ENCODE results near the gene RERE.
A peak's percentile ranks its signal among the peaks of the same experiment; 100 is the strongest.
"Not testable (repeated sequence)": the region's sequence is repeated elsewhere in the genome, so short reads cannot be mapped to it uniquely, and the experiment has no call there.

Gene RERE

GRCh38 chr1:8389958-8390535 is 427.4 kb downstream of the RERE start:
- no peak for DNase-seq

DNA sequence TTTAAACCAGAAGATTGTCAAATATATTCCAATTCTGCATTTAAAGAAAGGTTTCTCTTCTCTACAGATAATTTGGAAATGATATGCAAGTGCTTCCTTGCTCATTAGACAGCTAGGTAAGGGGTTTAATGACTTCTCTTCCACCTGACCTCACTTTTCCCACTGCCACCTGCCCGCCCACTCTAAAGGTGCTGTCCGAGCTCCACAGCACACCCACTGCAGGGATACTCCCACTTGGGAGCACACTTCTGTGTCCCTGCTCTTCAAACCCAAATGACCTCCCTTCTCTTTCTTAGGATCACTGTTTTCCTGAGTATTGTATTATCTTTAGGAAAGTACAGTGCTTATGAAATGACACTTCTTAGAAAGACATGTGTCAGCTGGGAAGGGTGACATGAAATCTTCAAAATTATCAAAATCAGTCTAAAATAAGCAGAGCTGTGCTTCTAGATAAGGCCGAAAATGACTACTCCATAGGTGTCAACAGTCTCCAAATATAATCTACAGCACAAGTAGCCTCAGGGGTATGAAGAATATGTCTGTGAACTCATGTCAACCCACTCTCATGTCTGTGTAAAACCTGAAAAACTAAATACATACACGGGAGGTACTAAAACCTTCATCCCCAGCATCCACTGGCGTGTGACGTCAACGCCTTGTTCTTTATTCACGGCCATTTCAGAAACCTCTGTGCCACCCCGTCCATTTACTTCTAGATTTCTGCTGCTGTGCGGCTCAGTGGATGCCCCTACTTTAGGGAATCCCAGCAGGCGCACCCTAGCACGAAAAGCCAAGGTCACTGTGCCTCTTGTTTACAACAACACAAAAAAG is 428.5 kb downstream of the RERE start:
- DNase-seq = no peak

GRCh38 chr1:8386247-8386646 is 431.2 kb downstream of the RERE start:
- no peak for DNase-seq

- no peak for DNase-seq
Observed at GRCh38 chr1:8384577-8384976, 432.9 kb downstream of the RERE start.

DNA sequence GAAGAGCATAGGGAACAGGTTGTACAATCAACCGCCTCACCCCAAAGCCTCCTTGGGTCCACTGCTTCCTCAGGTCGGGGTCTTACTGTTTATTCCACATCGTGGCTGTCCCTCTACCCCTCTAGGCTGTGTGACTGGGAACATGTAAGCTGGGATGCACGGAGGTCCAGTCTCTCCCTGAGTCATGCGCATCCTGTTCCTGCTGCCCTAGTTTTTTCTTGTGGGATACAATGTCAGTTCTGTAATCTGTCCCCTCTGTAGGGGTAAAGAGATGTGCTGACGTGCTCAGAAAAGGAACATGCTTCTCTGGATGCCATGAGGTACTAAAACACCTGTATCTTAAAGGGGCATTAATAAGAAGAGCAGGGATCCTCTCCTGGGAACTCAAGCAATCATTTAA is 433.4 kb downstream of the RERE start:
- DNase-seq = no peak

DNA sequence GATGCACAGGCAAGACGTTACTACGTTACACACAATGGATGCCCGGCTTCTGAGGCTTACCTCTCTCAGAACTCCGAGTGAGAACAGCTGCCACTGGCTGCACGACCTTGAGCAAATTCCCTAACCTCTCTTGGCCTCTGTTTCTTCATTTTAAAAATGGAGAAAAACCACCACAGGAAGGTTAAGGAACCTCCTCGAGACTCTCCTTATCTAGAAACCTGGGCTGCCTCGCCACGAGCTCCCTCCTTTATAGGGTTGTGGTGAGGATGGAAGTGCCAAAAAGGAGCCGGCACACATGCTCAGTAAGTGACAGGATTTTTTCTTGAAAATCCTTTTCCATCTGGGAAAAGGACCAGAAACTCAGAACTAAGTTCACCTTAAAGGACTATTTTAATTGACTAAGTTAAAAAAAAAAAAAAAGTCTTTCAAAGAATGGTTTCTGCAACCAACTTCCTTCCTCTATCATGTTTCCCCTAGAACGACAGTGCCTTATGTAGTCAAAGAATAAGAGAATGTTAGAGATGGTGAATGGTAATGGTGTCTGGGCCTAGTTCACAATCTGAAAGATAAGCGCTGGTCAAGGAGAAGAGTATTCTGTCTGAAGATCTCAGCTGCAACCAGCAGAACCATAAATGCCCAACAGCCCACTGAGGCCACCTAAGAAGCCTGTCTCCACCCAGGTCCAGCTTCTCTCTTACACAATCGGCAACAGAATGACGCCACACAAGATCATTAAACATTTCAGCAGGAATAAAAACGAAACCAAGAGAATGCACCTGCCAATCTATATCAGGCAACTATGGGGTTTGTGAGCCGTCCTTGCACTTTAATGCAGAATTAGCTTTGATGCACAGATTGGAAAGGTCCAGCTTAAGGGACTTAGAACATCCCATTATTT is 434.6 kb downstream of the RERE start:
- DNase-seq = no peak

- DNase-seq = no peak
Observed at GRCh38 chr1:8382051-8382505, 435.4 kb downstream of the RERE start.

GRCh38 chr1:8381618-8382017 is 435.8 kb downstream of the RERE start:
- DNase-seq = no peak

GRCh38 chr1:8380310-8380709 is 437.1 kb downstream of the RERE start:
- not testable (repeated sequence) for DNase-seq

- DNase-seq = no peak
Observed at GRCh38 chr1:8379513-8380186, 437.8 kb downstream of the RERE start.

DNA sequence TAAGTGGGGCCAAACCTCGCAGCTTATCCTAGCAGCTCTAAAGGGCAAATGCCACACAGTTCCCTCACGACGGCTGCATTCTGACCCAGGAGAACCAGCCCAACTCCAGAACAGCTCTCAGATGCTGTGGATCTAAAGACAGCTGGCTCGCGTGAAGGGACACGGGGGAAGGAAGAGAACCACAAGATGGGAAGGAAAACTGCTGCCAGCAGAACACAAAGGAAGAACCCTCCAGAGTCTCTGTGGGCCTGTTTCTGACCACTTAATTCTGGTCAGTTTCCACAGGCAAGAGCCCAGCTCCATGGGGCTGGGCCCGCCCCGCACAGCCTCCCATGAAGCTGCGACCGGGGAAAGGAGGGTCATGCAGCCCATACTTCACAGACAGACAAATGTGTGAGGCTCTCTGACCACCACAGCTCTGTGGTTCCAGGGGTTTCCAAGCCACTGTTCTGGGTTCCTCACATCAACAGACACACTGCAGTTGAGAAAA is 438.4 kb downstream of the RERE start:
- no peak for DNase-seq

DNA sequence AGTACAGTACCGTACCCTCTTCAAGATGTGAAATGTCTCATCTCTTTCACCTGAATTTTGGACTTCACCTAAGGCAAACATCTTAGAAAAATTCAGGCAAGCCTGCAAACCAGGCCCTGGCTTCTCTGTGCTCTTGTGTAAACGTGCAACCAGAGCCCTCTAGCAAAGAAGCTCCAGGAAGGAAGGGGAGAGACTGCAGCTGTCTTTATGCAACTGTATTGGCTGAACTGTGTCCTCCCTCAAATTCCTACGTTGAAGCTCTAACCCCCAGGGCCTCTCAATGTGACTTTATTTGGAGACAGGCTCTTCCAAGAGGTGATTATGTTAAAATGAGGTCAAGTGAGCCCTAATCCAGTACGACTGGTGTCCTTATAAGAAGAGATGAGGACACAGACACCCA is 439.3 kb downstream of the RERE start:
- no peak for DNase-seq

- DNase-seq = no peak
Observed at GRCh38 chr1:8377271-8377981, 440.0 kb downstream of the RERE start.

GRCh38 chr1:8376358-8376840 is 441.0 kb downstream of the RERE start:
- DNase-seq = no peak

GRCh38 chr1:8374812-8375211 is 442.6 kb downstream of the RERE start:
- no peak for DNase-seq

- no peak for DNase-seq
Observed at GRCh38 chr1:8374356-8374755, 443.1 kb downstream of the RERE start.

DNA sequence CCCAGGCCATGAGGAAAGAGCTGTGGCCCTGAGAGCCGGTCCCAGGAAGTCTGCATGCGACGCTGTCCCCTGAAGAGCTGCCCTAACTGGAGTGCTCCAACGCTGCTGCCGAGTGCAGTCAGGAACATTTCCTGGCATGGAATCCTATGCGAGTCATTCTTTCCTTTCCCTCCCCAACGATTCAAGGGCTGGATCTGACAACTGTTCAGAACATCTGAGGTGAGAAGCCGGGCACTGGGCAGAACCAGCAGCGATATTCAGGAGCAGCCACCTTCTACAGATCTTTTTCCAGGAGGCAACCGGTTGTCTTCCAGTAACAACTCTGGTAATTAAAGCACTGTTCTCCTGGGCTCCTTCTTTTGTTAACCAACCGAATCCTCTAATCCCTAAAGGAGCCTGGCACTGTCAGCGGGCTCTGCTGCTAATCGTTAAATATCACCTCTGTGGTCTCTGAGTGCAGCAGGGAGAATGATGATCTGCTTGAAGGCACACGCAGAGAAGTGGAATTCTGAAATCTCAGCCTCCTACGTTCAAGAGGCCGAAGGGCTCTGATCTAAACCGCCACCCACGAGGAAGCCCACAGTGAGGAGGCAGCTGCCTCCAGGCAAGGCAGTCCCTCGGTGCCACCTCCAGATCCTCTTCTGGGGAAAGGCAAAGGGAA is 443.7 kb downstream of the RERE start:
- no peak for DNase-seq

DNA sequence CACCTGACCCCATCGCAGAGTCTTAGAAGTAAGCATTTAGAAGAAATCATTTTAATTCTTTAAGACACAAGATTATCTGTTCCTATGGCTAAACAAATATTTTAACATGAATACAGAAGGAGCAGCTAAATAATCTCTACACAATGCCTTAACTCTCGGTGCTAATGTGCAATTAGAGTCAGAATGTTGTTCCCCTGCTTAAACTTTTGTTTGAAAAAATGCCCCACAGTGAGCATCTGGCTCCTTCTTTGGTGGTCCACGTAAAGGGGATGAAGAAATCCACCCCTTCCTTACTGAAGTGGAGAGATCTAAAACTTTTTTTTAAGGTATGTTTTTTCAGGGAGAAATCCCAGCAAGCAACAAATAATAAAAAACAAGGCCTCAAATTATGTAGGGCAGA is 444.3 kb downstream of the RERE start:
- DNase-seq = no peak

DNA sequence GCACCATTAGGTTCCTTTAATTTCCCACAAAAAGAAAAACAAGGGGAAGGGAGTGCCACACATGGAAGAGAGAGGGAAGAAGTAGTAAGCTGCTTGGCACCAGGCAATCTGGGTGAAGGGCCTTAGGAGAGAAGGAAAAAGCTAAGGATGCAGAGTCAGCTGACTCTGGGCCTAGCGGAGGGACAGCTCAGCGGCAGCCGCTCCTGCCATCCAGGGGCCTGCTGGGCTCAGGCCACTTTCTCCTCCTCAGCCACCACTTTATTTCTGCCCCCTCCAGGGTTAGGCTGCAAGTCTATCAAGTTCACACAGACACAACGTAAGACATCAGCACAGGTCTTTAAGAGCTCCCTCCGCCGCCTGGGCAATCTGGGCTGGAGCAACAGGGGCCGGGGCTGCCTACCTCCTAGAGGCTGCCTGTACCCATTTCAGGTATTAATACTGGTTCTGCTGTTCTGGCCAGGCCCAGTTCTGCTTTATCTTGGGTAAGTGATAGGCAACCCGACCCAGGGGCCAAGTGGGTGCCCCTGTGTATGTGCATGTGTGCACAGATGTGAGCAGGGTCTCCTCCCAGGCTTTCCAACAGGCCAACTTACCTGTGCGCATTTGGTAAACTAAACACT is 446.0 kb downstream of the RERE start:
- no peak for DNase-seq

DNA sequence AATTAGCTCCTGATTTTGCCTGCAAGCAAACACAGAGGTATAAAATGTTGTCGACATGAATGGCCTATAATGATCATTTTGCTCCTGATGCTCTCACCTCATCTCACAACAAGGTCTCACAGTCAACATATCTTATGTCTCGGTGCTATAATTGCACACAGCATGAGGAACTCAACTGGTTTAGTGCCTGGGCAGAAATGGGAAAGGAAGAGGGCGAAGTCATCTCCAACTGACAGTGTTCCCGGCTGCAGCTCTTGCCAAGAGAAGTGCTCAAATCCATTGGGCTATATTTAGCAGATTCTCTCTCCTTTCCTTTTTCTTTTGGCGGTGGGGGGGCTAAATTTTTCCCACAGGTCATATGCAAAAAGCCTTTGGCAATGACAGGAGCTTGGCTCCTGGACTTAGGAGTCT is 446.5 kb downstream of the RERE start:
- DNase-seq = peak; percentile 25

All from NCI-H526 treated with DMSO at 0.1 percent for 48 hours (cell line).